Measurements from ENCODE around the gene TMEM232.
A peak's percentile ranks its signal among the peaks of the same experiment; 100 is the strongest.
"Not testable (repeated sequence)": the region's sequence is repeated elsewhere in the genome, so short reads cannot be mapped to it uniquely, and the experiment has no call there.

Gene TMEM232

DNA sequence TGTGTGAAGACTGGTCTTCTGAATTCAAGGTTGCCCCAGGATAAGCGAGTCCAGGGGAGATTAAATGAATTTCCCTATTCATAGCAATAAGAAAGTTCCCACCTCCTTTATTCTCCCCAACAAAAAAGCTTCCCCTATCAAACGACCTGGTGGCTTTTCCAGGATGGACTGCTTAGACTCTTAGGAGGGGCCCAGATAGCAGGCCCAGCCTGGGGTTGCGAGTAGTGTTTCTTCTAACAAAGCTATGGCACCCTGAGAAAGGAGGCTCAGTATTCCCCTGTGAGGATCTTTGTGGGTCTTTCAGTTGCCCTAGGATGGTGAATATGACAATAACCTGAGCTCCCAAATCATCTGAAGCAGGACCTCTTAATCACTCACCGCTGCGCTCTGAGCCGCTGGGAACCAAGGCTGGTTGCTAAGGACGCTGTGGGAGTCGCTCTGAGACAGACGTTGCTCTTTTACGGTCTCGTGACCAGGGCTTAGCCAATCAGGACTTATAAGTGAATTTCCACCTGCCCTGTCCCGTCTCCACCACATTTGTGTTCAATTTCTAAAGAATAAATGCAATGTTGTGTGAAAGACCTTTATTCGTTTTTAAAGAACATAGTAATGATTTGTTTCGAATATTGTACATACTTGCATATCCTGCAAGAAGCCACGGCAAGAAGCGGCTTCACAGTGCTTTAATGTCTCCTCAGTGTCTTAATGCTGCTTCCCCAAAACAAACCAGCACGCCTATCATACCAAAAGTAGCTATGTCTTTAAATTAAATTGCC lies at the start of gene TMEM232:
Gene TMEM232, minus strand, starts transcription at position 423 of the 776 bp plus-strand sequence. CDS start 59,319 bp downstream, outside the sequence.
- no peak for DNase-seq

DNA sequence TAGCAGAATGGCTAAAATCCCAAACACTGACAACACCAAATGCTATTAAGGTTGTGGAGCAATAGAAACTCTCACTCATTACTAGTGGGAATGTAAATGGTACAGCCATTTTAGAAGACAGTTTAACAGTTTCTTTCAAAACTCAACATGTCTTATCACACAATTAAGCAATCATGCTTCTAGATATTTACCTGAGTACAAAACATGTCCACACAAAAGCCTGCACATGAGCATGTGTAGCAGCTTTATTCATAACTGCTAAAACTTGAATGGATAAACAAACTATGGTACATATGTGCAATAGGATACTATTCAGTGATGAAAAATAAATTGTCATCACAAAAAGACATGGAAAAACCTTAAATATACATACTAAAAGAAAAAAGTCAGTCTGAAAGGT lies 43.8 kb upstream of the TMEM232 start:
- no peak for DNase-seq

- no peak for DNase-seq
These were observed 42.7 kb upstream of the TMEM232 start for GRCh38 chr5:110769000-110769681.

DNA sequence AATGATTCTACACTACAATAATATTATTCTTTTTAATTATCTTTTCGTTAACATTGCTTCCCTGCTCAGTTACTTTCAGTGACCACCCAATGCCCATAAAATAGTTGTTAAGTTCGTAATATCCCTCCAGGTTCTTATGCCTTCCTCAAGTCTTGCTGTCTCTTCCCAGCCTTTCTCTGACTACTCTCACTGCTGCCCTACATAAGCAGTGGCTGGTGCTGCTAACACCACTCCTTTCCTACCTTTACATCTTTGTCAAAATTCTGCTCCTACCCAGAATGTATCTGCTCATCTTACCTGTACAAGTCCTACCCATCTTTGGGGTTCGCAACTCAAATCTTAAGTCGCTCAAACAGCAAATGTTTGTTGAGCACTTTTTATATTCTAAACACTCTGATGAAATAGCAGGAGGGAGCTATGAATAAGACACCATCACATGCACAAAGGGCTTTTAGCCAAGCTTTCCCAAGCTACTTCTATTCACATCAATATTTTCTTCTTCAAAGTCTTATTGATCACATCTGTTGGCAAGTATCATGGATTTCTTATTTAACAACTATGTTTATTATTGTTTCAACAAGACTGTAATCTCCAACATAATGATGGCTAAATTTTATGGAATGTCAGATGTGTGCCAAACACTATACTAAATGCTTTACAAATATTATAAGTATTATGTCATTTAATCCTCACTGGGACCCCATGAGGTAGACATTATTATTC lies 41.8 kb upstream of the TMEM232 start:
- no peak for DNase-seq

- DNase-seq: no peak
These were observed 33.7 kb upstream of the TMEM232 start for GRCh38 chr5:110760158-110760557.

DNA sequence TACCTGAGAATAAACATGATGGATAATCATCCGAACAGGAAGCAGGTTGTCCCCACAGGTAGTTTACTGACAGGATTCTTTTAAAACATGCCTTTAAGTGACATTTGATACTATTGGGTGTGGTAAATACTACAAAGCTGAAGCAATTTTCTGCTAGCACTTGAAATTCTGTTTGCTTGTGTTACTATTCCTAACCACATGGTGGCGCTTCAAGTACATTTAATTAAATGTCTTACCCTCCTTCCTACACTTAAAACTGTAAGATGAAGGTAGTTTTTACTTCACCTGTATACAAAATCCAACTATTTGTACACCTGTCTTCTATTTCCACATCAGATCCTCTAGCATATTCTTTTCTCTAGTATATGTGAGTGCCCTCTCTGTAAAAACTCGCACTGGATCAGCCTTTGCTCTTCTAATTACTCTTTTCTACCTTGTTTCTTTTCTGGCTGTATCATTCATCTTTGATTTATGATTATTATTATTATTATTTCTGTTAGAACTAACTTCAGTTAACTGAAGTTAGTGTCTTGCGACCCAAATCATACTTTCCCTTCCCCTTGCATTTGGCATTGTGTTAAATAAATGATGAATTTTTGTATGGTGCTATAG lies 30.8 kb upstream of the TMEM232 start:
- no peak for DNase-seq

GRCh38 chr5:110754181-110754580 lies 27.7 kb upstream of the TMEM232 start:
- DNase-seq: no peak

DNA sequence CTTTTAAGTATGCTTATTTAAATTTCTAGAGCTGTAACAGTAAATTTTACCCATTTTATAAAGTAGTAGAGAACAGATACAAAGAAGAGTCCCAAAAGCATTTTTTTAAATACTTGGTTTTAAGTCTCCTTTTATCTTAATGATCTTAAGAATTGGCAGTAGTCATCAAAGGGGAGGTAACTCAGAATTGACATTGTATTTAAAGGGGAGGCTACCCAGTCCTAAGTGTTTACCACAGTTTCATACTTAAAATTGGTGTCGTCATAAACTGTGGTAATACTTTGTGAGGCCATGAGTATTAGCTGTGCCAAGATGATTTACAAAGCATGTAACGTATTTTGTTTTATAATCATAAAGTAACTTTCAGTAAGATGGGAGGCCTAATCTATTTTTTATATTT lies 27.1 kb upstream of the TMEM232 start:
- no peak for DNase-seq

GRCh38 chr5:110752953-110753352 lies 26.5 kb upstream of the TMEM232 start:
- DNase-seq: no peak

DNA sequence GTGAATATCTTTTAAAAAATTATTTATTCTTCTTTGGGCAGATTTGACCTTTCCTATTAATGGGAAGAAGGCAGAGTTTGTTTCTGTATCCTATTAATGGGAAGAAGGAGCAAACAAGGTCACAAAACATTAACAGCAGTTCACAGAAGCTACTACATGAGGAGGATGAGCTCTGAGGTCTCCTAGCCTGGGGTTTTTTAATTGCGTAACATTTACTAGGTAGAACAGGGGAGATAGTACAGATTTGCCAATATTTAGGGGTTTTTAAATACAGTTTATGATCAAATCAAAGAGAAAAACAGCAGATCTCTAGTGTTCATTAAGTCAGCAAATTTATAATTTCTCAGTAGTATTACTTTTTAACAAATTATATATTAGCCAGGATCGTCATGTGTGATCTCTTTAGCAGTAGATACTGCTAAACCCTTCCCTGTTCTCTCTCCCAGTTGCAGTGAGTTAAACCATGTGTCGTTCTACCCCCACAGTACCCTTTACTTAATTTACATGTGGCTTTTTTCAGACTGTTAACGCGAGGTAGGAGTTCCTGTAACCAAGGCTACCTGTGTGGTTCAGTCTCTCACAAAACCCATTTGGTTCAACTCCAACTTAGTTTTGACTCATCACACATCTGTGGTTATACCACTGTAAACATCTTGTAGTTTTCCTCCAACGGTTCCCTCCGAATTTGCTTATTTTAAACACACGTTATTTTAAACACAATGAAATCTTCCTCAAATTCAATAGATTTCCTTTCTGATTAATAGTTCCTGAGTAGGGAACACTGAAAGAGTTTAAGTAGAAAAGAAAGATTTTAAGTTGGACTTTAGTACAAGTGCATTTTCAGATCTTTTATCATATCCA lies 25.7 kb upstream of the TMEM232 start:
- no peak for DNase-seq

- peak; percentile 39 for DNase-seq
These were observed 12.6 kb upstream of the TMEM232 start, which contains the start of gene SLC25A46 for GRCh38 chr5:110738812-110739651. TSS of gene SLC25A46 (plus strand) at chr5:110739007. CDS start at chr5:110739120, 113 bp downstream.

DNA sequence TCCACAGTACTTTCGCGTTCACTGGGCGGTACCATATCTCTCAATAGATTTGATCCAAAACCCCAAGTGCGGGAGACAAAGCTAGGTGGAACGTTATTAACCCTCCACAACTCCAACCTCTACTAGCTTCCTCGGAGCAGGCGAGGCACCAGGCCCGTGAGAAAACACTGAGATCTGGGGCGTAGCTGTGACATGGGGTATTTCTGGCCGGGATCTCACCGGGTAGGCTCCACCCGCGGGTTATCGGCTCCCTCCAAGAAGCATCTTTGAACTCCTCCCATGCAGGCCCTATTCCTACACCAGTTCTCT lies 12.0 kb upstream of the TMEM232 start:
- DNase-seq: no peak

GRCh38 chr5:110736753-110737152 lies 10.3 kb upstream of the TMEM232 start:
- no peak for DNase-seq

DNA sequence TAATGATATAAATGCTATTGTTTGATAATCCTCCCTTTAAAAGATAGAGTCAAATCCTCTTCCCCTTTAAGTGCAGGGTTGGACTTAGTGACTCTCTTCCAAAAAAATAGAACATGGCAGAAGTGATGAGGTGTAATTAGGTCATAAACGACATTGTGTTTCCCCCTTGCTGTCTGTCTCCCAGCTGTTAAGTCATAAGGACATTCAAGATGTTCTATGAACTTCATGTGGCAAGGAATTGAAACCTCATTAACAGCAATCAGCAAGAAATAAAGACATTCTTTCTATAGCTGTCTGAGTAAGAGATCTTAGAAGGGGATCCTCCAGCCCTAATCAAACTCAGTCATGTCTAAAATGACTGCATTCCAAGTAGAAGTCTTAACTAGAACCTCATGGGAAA lies 9.1 kb upstream of the TMEM232 start:
- no peak for DNase-seq

DNA sequence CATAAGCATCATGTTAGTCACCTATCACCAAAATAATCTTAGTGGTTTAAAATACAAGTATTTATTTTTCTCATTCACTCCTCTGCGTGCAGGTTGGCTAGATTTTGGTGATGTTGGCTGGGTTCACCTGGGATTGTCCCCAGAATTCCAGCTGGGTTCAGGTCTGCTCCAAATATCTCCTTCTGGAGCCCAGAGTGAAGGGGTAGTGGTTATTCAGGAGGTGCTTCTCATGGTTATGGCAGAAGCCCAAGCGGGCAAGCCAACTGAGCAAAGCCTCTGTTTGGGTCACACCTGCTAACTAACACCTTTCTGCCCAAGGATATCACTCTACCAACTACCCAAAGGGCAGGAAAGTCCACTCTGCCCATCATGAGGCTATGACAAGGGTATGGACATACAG lies 7.6 kb upstream of the TMEM232 start:
- no peak for DNase-seq

GRCh38 chr5:110731499-110731898 lies 5.0 kb upstream of the TMEM232 start:
- DNase-seq: not testable (repeated sequence)

DNA sequence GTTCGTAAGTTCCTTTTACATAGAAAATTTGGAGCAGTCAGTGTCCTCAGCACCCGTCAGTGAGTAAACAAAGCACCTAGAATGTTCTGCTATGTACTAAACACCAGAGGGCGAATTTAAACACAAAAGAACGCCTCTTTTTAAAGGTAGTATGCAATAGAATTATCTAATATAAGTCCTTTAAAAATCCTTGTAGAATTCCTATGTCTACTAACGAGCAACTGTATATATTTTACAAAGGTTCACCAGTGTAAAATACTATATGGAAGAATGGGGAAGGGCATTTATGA lies 499 bp upstream of the TMEM232 start:
- DNase-seq: no peak

- DNase-seq: no peak
These were observed 8.2 kb downstream of the TMEM232 start for GRCh38 chr5:110718311-110718710.

DNA sequence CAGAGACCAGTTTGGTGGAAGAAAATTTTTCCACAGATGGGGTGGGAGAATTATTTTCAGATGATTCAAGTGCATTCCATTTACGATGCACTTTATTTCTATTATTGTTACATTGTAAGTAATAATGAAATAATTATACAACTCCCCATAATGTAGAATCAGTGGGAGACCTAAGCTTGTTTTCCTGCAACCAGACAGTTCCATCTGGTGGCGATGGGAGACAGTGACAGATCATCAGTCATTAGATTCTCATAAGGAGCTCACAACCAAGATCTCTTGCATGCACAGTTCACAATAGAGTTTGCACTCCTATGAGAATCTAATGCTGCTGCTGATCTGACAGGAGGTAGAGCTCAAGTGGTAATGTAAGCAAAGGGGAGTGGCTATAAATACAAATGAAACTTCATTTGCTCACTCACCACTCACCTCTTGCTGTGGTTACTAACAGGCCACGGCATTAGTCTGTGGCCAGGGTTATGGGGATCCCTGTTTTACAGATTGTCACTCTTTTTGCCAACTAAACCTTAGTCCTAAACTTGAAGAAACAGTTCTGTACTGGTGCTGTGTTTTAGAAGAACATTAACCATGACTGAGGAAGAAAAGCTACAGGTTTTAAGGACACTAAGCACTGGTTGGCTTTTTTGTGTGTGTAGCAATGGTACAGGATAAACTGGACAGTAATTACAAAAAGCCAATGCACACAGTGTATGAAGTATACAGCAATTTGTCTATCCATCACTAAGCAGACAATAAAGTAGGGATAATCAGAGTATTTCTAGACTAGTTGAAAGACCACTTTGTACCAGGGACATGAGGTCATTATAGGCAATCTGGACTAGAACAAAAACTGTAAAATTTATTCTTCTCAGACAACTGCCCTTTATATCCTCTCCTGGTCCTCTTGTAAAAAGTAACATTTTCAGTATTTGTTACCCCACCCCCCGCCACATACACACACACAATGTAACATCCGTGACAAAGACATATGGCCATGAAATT lies 9.9 kb downstream of the TMEM232 start:
- no peak for DNase-seq

- no peak for DNase-seq
These were observed 19.1 kb downstream of the TMEM232 start for GRCh38 chr5:110707260-110707844.

All from KG1 (cell line).